HG03432 (cell line): ENCODE data around the gene CHD2.

ENCODE experiments used
- ATAC-seq: cut with Tn5 transposase; IDR thresholded peaks from one replicate; pipeline ENCODE4 v1.9.1; 2021; ENCODE audit warnings: mild to moderate bottlenecking, moderate library complexity; ENCODE audit not compliant: unreplicated experiment

The CHD2 gene

GRCh38 chr15:92928225-92928750 lies 28.2 kb downstream of the CHD2 start:
- ATAC-seq = no peak

GRCh38 chr15:92929002-92929401 lies 28.9 kb downstream of the CHD2 start:
- no peak for ATAC-seq

- no peak for ATAC-seq
These were observed 30.0 kb downstream of the CHD2 start for GRCh38 chr15:92930054-92930621.

GRCh38 chr15:92930776-92931175 lies 30.7 kb downstream of the CHD2 start:
- ATAC-seq = no peak

GRCh38 chr15:92932946-92933649 lies 33.0 kb downstream of the CHD2 start:
- ATAC-seq = no peak

GRCh38 chr15:92933831-92934230 lies 33.7 kb downstream of the CHD2 start:
- no peak for ATAC-seq

- no peak for ATAC-seq
These were observed 34.6 kb downstream of the CHD2 start for GRCh38 chr15:92934716-92935115.

GRCh38 chr15:92936138-92936537 lies 36.0 kb downstream of the CHD2 start:
- ATAC-seq = no peak

GRCh38 chr15:92936693-92937092 lies 36.6 kb downstream of the CHD2 start:
- no peak for ATAC-seq

GRCh38 chr15:92937901-92938300 lies 37.8 kb downstream of the CHD2 start:
- no peak for ATAC-seq

- ATAC-seq = no peak
These were observed 38.3 kb downstream of the CHD2 start for GRCh38 chr15:92938387-92938786.

- no peak for ATAC-seq
These were observed 41.5 kb downstream of the CHD2 start for GRCh38 chr15:92941668-92942067.

- ATAC-seq = no peak
These were observed 42.6 kb downstream of the CHD2 start for GRCh38 chr15:92942706-92943105.

- ATAC-seq = no peak
These were observed 43.5 kb downstream of the CHD2 start for GRCh38 chr15:92943581-92943980.

- ATAC-seq = no peak
These were observed 44.9 kb downstream of the CHD2 start for GRCh38 chr15:92944946-92945521.

- no peak for ATAC-seq
These were observed 47.1 kb downstream of the CHD2 start for GRCh38 chr15:92947071-92947730.

- no peak for ATAC-seq
These were observed 49.6 kb downstream of the CHD2 start for GRCh38 chr15:92949604-92950249.

- ATAC-seq = no peak
These were observed 51.8 kb downstream of the CHD2 start for GRCh38 chr15:92951800-92952457.

- ATAC-seq = no peak
These were observed 52.3 kb downstream of the CHD2 start for GRCh38 chr15:92952458-92952850.

GRCh38 chr15:92953566-92953965 lies 53.4 kb downstream of the CHD2 start:
- ATAC-seq = no peak

- no peak for ATAC-seq
These were observed 53.9 kb downstream of the CHD2 start for GRCh38 chr15:92954002-92954401.
